DMS153 treated with DMSO at 0.1 percent for 48 hours (cell line): Measurements from ENCODE around the gene MYL12B.
A peak's percentile ranks its signal among the peaks of the same experiment; 100 is the strongest.
"Not testable (repeated sequence)": the region's sequence is repeated elsewhere in the genome, so short reads cannot be mapped to it uniquely, and the experiment has no call there.

Source experiments
- DNase-seq: peaks from one replicate; lab custom pipeline; 2025; ENCODE audit not compliant: unreplicated experiment; lab: John Stamatoyannopoulos, UW

MYL12B gene

DNA sequence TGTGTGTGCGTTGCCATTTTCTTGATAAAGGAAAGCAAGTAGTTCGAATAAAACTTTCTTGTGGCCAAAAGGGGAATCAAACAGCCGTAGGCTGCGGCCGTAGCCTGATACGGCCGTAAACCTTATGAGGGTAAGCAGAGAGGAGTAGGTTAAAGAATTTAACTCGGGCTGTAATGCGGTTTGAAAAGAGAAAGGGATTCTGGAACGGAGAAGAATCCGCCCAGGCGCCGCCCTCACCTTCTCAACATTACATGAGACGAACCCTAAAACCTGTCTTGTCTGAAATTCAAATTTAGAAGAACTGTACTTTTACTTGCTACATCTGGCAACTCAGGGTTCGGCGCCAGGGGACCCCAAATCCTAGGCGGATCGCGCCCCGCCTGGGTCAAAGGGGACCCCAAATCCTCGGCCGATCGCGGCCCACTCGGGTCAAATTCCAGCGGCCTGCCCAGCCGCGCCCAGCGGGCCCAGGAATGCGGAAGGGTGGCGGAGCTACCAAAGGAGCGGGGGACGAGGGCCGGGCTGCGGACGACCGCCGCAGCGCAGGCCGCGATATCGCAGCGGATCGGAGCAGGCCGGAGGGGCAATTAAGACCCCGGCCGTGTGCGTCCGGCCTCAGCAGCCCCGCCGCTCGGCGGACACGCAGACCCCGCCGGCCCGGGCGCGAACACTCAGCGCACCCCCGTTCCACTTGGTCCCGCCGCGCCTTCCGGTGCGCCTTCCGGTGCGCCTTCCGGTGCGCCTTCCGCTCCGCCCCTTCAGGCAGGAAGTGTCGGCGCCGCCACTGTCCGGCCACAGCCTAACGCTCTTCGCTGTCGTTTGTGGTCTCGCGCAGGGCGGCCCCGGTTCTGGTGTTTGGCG, at the start of gene MYL12B:
Gene MYL12B (plus strand): TSS at position 761 of the 861 bp plus-strand sequence. CDS start 10,766 bp downstream, outside the sequence.
- peak; percentile 44 for DNase-seq

DNA sequence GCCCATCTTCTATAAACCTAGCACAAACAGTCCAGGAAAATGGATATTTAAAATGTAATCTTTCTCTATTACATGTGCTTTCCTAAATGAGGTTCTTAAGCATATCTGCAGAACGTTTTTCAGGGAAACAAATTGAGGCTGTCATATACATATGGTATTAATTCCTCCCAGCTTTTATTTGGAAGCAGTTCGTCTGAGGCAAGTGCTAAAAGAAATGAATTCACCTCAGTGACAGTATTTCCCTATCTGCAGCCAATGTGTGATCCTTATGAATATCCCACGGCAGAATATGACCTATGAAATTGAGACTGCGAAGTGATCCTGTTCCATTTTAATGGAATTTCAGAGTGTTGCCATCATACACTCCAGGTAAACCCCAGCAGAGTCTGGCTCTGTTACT, 49.3 kb upstream of the MYL12B start:
- DNase-seq, result no peak

DNA sequence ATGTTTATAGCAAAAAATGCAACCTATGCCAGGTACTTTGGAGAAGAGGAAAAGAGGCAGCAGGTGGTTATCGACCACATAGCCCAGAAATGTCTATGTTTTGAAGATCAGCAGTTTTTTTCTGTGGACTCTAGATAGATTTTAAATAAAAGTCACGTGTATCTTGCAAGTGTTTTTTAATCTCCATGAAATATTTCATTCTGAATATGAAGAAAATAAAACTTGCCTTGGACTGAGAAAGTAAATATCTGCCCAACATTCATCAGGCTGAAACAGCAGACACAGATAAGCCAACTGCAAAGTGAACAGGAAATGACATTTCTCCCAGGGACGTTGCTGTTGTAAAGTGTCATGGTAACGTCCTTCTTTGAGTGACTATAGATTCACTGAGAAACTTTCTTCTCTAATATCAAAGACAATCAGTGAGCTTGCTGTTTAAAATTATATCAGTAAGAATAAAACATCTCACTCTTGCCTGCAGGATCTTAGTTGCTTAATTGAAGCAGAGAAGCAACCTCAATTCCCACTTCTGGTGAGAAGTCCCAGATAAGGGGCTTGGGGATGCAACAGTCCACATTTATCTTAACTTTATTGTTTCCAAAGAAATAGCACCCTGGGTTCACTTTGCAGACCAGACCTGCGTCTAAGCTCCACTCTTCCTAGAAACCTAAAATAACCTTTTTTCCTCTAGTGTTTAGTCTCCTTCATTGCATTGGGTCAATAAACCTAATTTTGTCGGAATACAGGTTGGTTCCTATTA, 48.5 kb upstream of the MYL12B start:
- no peak for DNase-seq

- DNase-seq, result no peak
Observed at GRCh38 chr18:3214855-3215637, 46.9 kb upstream of the MYL12B start.

DNA sequence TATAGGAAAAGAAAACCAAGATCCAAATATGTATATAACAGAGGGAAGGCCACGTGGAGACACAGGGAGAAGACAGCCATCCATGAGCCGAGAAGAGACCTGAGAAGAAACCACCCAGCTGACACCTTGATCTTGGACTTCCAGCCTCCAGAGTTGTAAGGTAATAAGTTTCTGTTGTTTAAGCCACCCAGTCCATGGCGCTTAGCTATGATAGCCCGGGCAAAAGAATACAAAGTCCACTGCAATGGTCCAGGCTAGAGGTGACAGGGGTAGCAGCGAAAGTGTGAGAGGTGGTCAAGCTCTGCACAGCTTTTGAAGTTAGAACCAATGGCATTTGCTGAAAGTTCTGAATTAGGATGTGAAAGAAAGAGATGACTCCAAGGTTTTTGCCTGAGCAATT, 44.9 kb upstream of the MYL12B start:
- no peak for DNase-seq

DNA sequence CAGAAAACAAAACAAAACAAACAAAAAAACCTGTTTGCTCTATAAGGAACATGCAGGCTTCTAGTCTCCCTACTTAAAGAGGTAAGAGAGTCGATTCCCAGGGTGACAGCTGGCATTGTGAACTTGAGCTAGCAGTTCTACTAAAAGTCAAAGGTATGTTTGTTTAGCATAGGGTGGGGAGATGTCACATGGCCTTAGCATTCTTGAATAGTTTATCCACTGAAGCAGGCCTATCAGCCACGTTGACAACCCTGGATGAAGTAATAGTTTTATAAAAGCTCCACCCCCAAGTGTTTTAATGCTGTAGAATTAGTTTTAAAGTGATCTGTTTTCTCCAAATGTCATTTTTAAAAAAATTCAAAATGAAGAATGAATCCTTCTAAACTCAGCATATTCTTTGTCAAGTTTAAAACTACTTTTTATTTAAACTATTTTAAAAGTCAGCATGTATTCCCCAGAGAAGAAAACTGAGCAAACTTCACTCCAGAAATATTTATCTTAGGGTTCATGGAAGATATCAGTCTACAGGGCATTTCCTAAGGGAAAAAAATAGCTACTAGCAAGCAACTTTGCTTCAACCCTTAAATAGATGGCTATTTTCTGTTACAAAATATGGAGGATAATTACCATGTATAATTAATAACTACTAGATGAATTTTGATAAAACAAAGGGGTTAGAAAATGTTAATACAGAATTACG, 43.8 kb upstream of the MYL12B start:
- DNase-seq, result no peak

- no peak for DNase-seq
Observed at GRCh38 chr18:3218819-3219218, 43.1 kb upstream of the MYL12B start.

DNA sequence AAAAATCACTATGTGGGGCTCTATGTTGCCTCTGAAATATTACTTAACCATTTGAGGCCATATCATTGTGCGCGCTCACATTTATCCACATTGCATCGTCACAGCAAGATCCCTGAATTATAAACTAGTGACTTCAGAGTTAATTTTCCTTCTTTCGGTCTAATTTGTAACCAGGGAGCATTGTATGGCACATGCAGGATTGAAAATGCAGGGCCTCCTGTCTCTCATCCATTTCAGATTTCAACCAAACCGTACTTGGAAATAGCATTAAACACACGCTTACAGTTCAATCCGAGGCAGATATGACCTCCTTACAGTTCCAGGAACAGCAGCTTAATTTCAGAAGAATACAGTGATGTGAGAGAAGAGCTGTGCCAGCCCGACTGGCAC, 42.7 kb upstream of the MYL12B start:
- DNase-seq, result no peak

GRCh38 chr18:3219631-3220335, 42.1 kb upstream of the MYL12B start, which contains the start of gene MYOM1:
TSS of gene MYOM1 (minus strand) at chr18:3219968. CDS start at chr18:3215223, 4,745 bp downstream.
- DNase-seq, result no peak

- DNase-seq, result not testable (repeated sequence)
Observed at GRCh38 chr18:3220868-3221267, 41.1 kb upstream of the MYL12B start.

DNA sequence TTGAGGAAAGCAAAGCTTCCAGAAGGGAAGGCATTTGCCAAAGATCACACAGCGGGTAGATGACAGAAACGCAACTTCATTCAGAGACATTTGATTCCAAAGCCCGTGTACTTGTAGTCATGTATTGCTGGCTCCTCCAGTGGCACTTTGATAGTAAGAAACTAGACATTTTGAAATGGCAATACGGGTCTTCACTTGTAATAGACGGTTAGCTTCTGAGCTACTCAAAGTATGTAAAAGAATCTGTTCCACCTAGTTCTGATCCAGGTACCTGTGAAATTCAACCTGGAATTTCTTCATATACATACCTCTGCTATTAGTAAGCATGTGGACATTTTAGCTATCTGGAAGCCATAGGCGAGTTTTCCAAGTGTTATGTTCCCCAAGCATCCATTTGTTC, 40.4 kb upstream of the MYL12B start:
- no peak for DNase-seq

- no peak for DNase-seq
Observed at GRCh38 chr18:3223356-3223755, 38.6 kb upstream of the MYL12B start.

DNA sequence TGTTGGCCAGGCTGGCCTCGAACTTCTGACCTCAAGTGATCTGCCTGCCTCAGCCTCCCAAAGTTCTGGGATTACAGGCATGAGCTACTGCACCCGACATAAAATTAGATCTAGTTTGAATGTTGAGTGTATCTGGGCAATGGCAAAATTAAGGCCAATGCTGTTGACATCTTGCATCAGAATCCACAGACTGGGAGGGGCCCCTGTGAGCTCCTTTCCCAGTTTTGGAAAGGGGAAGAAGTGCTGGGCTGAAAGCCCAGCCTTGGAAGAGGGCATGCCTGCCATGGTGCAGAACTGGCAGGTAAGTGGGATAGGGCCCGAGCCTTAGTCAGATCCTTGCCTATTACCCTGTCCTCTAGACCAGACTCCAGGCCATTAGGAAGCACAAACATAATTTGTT, 37.7 kb upstream of the MYL12B start:
- DNase-seq, result no peak

GRCh38 chr18:3225588-3225987, 36.3 kb upstream of the MYL12B start:
- DNase-seq, result no peak

GRCh38 chr18:3226048-3226447, 35.9 kb upstream of the MYL12B start:
- no peak for DNase-seq

- no peak for DNase-seq
Observed at GRCh38 chr18:3230401-3231334, 31.3 kb upstream of the MYL12B start.

GRCh38 chr18:3233004-3233403, 28.9 kb upstream of the MYL12B start:
- DNase-seq, result no peak

- DNase-seq, result no peak
Observed at GRCh38 chr18:3233433-3234168, 28.3 kb upstream of the MYL12B start.
